HepG2 (cell line): ENCODE results near the gene UBAP1L. TPM values are rescaled to one million over a fixed set of nuclear protein-coding genes. Genes with fewer than 3 reads are reported as not detected.
A peak's percentile ranks its signal among the peaks of the same experiment; 100 is the strongest.

Source experiments
- ATF1 ChIP-seq: IDR thresholded peaks from 2 replicates; pipeline ENCODE4 v1.6.1; 2016; ENCODE audit warnings: mild to moderate bottlenecking, control low read depth
- CREM ChIP-seq, 2 experiments: sonication (generic) in 1 of 2; formaldehyde crosslinking in 1 of 2; IDR thresholded peaks; 2 replicates each; pipeline versions ENCODE4 v1.4.0 to v1.6.1; 2016 to 2020; ENCODE audit warnings: antibody characterized with exemption in 1 of 2, mild to moderate bottlenecking in 1 of 2, missing genetic modification reagents in 1 of 2
- KLF11 ChIP-seq: IDR thresholded peaks from 2 replicates; pipeline ENCODE4 v1.6.1; 2016; ENCODE audit warnings: missing compliant biosample characterization
- MEIS2 ChIP-seq: sonication (generic); formaldehyde crosslinking; IDR thresholded peaks from 2 replicates; pipeline ENCODE4 v1.9.0; 2021; ENCODE audit warnings: mild to moderate bottlenecking, missing genetic modification reagents
- NFE2L2 ChIP-seq: fragments of 150-350 bp; IDR thresholded peaks from 2 replicates; pipeline ENCODE4 v1.6.1; 2014; ENCODE audit warnings: low read length
- RNF2 ChIP-seq: fragments of 450-650 bp; conservative IDR thresholded peaks from 2 replicates; pipeline ENCODE4 v1.6.1; 2016; ENCODE audit warnings: low read depth
- SIN3B ChIP-seq: fragments of 150-350 bp; IDR thresholded peaks from 2 replicates; pipeline ENCODE4 v1.6.1; 2014; ENCODE audit warnings: low read length
- YEATS2 ChIP-seq: sonication (generic); formaldehyde crosslinking; IDR thresholded peaks from 2 replicates; pipeline ENCODE4 v1.4.0; 2020; ENCODE audit warnings: missing genetic modification reagents, borderline replicate concordance
- ZNF20 ChIP-seq: sonication (generic); formaldehyde crosslinking; IDR thresholded peaks from 2 replicates; pipeline ENCODE4 v1.4.0; 2020; ENCODE audit warnings: mild to moderate bottlenecking, moderate library complexity, missing genetic modification reagents
- ZNF329 ChIP-seq: sonication (generic); formaldehyde crosslinking; IDR thresholded peaks from 2 replicates; pipeline ENCODE4 v1.9.0; 2021; ENCODE audit warnings: low read depth, mild to moderate bottlenecking, missing genetic modification reagents
- polyA plus RNA-seq, 8 experiments: library from polyadenylated mRNA; depleted of rRNA in 3 of 8; stranded (reverse) in 7 of 8; unstranded in 1 of 8; fragments of >200 nt; fragmentation: Illumina TruSeq in 4 of 8; extraction: Trizol in 4 of 8; gene quantifications; 2 replicates each; pipeline versions ENCODE4 v1.2.1 to v1.2.3, GENCODE V29; 2011 to 2016; ENCODE audit warnings: low read depth in 4 of 8, missing spikeins in 1 of 8, mixed read lengths in 1 of 8; ENCODE audit not compliant: insufficient read depth in 1 of 8
- total RNA-seq, 5 experiments: library from RNA; depleted of rRNA; stranded (reverse); fragments of >200 nt; fragmentation: Illumina TruSeq; extraction: Trizol; gene quantifications; 2 replicates each; pipeline ENCODE4 v1.2.3, GENCODE V29; 2016; ENCODE audit warnings: low read depth in 1 of 5
- TF ChIP-seq, protein P1 (sequence below), 2 experiments: fragments of 450-650 bp in 1 of 2; sonication (generic) in 1 of 2; formaldehyde crosslinking; IDR thresholded peaks; 2 replicates each; pipeline versions ENCODE4 v1.5.0 to v1.8.0; 2020 to 2022; ENCODE audit warnings: mild to moderate bottlenecking in 1 of 2, missing genetic modification reagents in 1 of 2
- TF ChIP-seq, protein P2 (sequence below): sonication (generic); formaldehyde crosslinking; IDR thresholded peaks from 2 replicates; pipeline ENCODE4 v1.4.0; 2020; ENCODE audit warnings: missing genetic modification reagents
- TF ChIP-seq, protein P3 (sequence below): sonication (generic); formaldehyde crosslinking; IDR thresholded peaks from 2 replicates; pipeline ENCODE4 v1.4.0; 2020; ENCODE audit warnings: missing genetic modification reagents, mild to moderate bottlenecking, borderline replicate concordance
- TF ChIP-seq, protein P4 (sequence below): IDR thresholded peaks from 2 replicates; pipeline ENCODE4 v1.6.1; 2012; ENCODE audit warnings: low read length, improper control_type of control experiment
- TF ChIP-seq, protein P5 (sequence below): sonication (generic); formaldehyde crosslinking; IDR thresholded peaks from 2 replicates; pipeline ENCODE4 v1.4.0; 2020; ENCODE audit warnings: missing genetic modification reagents

The UBAP1L gene
- total and polyA plus RNA-seq, 2 of the 13 experiments (the other 11 are each of a cell fraction or from before 2014, with no cell fraction given): 0.86 to 1.4 TPM

DNA sequence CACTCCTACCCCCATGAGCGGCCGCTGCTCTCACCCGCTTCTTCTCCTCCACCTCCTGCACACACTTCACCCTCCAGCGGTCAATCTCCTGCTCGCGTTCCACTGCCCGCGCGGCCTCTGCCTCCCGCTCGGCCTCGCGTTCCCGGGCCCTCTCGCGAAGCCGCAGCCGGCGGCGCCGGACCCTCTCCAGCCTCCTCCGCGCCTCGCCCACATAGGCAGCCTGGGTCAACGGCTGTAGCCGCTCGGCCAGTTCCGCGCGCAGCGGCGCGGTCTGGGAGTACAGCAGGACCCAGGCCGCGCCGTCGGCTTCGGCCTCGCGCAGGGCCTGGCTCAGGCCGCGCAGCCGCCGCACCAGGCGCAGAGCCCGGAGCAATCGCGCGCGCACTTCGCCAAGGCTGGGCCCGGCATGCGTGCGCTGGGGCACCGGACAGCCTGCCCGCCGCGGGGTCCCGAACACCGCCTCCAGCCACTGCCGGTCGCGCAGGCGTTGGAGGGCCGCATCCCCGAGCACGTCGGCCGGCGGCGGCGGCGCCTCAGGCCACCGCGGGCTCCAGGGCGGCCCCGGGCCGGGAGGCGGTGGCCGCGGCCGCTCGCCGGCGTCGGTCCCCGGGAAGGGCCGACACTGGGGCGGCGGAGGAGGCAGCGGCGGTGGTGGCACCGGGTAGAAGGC, 18.0 kb upstream of the UBAP1L start (continued):
- TF ChIP-seq, protein P1, sequence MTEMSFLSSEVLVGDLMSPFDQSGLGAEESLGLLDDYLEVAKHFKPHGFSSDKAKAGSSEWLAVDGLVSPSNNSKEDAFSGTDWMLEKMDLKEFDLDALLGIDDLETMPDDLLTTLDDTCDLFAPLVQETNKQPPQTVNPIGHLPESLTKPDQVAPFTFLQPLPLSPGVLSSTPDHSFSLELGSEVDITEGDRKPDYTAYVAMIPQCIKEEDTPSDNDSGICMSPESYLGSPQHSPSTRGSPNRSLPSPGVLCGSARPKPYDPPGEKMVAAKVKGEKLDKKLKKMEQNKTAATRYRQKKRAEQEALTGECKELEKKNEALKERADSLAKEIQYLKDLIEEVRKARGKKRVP (CRISPR knock-in tag; IDR thresholded peaks at IDR 0.05): no peak
- no peak for TF ChIP-seq KLF11 (CRISPR knock-in tag)
- TF ChIP-seq, protein P2, sequence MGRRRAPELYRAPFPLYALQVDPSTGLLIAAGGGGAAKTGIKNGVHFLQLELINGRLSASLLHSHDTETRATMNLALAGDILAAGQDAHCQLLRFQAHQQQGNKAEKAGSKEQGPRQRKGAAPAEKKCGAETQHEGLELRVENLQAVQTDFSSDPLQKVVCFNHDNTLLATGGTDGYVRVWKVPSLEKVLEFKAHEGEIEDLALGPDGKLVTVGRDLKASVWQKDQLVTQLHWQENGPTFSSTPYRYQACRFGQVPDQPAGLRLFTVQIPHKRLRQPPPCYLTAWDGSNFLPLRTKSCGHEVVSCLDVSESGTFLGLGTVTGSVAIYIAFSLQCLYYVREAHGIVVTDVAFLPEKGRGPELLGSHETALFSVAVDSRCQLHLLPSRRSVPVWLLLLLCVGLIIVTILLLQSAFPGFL (CRISPR knock-in tag): no peak
- TF ChIP-seq, protein P3, sequence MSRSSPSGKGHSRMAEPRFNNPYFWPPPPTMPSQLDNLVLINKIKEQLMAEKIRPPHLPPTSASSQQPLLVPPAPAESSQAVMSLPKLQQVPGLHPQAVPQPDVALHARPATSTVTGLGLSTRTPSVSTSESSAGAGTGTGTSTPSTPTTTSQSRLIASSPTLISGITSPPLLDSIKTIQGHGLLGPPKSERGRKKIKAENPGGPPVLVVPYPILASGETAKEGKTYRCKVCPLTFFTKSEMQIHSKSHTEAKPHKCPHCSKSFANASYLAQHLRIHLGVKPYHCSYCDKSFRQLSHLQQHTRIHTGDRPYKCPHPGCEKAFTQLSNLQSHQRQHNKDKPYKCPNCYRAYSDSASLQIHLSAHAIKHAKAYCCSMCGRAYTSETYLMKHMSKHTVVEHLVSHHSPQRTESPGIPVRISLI (CRISPR knock-in tag): no peak
- TF ChIP-seq NFE2L2: no peak
- TF ChIP-seq SIN3B: no peak
- no peak for TF ChIP-seq MEIS2 (CRISPR knock-in tag)
- peak; percentile 86 for TF ChIP-seq RNF2
- no peak; the same call in 1 of the 2 replicates for TF ChIP-seq YEATS2 (CRISPR knock-in tag)
- TF ChIP-seq ATF1 (CRISPR knock-in tag): no peak
- TF ChIP-seq ZNF20 (CRISPR knock-in tag): no peak
- TF ChIP-seq, protein P4, sequence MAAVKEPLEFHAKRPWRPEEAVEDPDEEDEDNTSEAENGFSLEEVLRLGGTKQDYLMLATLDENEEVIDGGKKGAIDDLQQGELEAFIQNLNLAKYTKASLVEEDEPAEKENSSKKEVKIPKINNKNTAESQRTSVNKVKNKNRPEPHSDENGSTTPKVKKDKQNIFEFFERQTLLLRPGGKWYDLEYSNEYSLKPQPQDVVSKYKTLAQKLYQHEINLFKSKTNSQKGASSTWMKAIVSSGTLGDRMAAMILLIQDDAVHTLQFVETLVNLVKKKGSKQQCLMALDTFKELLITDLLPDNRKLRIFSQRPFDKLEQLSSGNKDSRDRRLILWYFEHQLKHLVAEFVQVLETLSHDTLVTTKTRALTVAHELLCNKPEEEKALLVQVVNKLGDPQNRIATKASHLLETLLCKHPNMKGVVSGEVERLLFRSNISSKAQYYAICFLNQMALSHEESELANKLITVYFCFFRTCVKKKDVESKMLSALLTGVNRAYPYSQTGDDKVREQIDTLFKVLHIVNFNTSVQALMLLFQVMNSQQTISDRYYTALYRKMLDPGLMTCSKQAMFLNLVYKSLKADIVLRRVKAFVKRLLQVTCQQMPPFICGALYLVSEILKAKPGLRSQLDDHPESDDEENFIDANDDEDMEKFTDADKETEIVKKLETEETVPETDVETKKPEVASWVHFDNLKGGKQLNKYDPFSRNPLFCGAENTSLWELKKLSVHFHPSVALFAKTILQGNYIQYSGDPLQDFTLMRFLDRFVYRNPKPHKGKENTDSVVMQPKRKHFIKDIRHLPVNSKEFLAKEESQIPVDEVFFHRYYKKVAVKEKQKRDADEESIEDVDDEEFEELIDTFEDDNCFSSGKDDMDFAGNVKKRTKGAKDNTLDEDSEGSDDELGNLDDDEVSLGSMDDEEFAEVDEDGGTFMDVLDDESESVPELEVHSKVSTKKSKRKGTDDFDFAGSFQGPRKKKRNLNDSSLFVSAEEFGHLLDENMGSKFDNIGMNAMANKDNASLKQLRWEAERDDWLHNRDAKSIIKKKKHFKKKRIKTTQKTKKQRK: no peak
- TF ChIP-seq CREM (IDR thresholded peaks at IDR 0.05): no peak
- TF ChIP-seq CREM (CRISPR knock-in tag; IDR thresholded peaks at IDR 0.05): no peak
- TF ChIP-seq, protein P5, sequence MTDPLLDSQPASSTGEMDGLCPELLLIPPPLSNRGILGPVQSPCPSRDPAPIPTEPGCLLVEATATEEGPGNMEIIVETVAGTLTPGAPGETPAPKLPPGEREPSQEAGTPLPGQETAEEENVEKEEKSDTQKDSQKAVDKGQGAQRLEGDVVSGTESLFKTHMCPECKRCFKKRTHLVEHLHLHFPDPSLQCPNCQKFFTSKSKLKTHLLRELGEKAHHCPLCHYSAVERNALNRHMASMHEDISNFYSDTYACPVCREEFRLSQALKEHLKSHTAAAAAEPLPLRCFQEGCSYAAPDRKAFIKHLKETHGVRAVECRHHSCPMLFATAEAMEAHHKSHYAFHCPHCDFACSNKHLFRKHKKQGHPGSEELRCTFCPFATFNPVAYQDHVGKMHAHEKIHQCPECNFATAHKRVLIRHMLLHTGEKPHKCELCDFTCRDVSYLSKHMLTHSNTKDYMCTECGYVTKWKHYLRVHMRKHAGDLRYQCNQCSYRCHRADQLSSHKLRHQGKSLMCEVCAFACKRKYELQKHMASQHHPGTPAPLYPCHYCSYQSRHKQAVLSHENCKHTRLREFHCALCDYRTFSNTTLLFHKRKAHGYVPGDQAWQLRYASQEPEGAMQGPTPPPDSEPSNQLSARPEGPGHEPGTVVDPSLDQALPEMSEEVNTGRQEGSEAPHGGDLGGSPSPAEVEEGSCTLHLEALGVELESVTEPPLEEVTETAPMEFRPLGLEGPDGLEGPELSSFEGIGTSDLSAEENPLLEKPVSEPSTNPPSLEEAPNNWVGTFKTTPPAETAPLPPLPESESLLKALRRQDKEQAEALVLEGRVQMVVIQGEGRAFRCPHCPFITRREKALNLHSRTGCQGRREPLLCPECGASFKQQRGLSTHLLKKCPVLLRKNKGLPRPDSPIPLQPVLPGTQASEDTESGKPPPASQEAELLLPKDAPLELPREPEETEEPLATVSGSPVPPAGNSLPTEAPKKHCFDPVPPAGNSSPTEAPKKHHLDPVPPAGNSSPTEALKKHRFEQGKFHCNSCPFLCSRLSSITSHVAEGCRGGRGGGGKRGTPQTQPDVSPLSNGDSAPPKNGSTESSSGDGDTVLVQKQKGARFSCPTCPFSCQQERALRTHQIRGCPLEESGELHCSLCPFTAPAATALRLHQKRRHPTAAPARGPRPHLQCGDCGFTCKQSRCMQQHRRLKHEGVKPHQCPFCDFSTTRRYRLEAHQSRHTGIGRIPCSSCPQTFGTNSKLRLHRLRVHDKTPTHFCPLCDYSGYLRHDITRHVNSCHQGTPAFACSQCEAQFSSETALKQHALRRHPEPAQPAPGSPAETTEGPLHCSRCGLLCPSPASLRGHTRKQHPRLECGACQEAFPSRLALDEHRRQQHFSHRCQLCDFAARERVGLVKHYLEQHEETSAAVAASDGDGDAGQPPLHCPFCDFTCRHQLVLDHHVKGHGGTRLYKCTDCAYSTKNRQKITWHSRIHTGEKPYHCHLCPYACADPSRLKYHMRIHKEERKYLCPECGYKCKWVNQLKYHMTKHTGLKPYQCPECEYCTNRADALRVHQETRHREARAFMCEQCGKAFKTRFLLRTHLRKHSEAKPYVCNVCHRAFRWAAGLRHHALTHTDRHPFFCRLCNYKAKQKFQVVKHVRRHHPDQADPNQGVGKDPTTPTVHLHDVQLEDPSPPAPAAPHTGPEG (CRISPR knock-in tag): no peak
- TF ChIP-seq ZNF329: 0 out of 2 replicates have a peak, but pooled peaks have one; percentile 51
